Coronary artery (tissue), 2 donors: ENCODE data around the gene MRM3.
"Not testable (repeated sequence)": the region's sequence is repeated elsewhere in the genome, so short reads cannot be mapped to it uniquely, and the experiment has no call there.

Source experiments
- DNase-seq: peaks from one replicate; pipeline ENCODE4 v3.0.0-alpha.2; 2017; ENCODE audit warnings: low spot score
- H3K27ac ChIP-seq, 2 donors: fragments of 200-600 bp; sonication (generic); one replicate each; pipeline ENCODE4 v1.5.1; 2016 to 2019
- H3K4me3 ChIP-seq: fragments of 200-600 bp; sonication (generic); 2 replicates; pipeline ENCODE4 v1.5.1; 2016; ENCODE audit warnings: mild to moderate bottlenecking, moderate library complexity
- CTCF ChIP-seq: fragments of 200-600 bp; sonication (generic); IDR thresholded peaks from one replicate; pipeline ENCODE4 v1.5.1; 2019; ENCODE audit warnings: antibody characterized with exemption

MRM3 gene

GRCh38 chr17:800446-801242 lies 18.5 kb downstream of the MRM3 start:
- DNase-seq: no peak
- Histone ChIP-seq H3K4me3 (no peak overlapping the region), H3K27ac (no peak overlapping the region)
- no peak for TF ChIP-seq CTCF

- no peak for TF ChIP-seq CTCF
- no peak for DNase-seq
- Histone ChIP-seq H3K4me3 (no peak overlapping the region), H3K27ac (no peak overlapping the region)
Measured at GRCh38 chr17:801660-802059, 19.5 kb downstream of the MRM3 start.

- no peak for TF ChIP-seq CTCF
- DNase-seq: no peak
- no peak overlapping the region for H3K27ac ChIP-seq
Measured at GRCh38 chr17:802481-802880, 20.3 kb downstream of the MRM3 start.

GRCh38 chr17:802901-803881 lies 21.0 kb downstream of the MRM3 start:
- no peak for DNase-seq
- TF ChIP-seq CTCF: no peak
- Histone ChIP-seq H3K27ac (no peak overlapping the region), H3K4me3 (no peak overlapping the region)

More at GRCh38 chr17:802481-802880, 20.3 kb downstream of the MRM3 start:
- H3K4me3 ChIP-seq: no peak overlapping the region

GRCh38 chr17:804541-805435 lies 22.6 kb downstream of the MRM3 start:
- no peak for TF ChIP-seq CTCF
- H3K4me3 ChIP-seq: no peak overlapping the region
- H3K27ac ChIP-seq: no peak overlapping the region
- no peak for DNase-seq

GRCh38 chr17:805886-806285 lies 23.7 kb downstream of the MRM3 start:
- H3K27ac ChIP-seq, DNase-seq, H3K4me3 ChIP-seq: not testable (repeated sequence)

- Histone ChIP-seq H3K27ac (no peak overlapping the region), H3K4me3 (no peak overlapping the region)
- no peak for TF ChIP-seq CTCF
- DNase-seq: no peak
Measured at GRCh38 chr17:806346-806745, 24.2 kb downstream of the MRM3 start.
